NCI-H446 treated with DMSO at 0.1 percent for 48 hours (cell line): ENCODE measurements around the gene IGFBP6.
A peak's percentile ranks its signal among the peaks of the same experiment; 100 is the strongest.
"Not testable (repeated sequence)": the region's sequence is repeated elsewhere in the genome, so short reads cannot be mapped to it uniquely, and the experiment has no call there.

Experiments used
- DNase-seq: peaks from one replicate; lab custom pipeline; 2025; lab: John Stamatoyannopoulos, UW

The IGFBP6 gene

GRCh38 chr12:53096759-53097158 lies 708 bp upstream of the IGFBP6 start:
- no peak for DNase-seq

GRCh38 chr12:53097207-53097563 lies 282 bp upstream of the IGFBP6 start:
- no peak for DNase-seq

- DNase-seq: no peak
Measured at GRCh38 chr12:53098354-53098981, 1.0 kb downstream of the IGFBP6 start.

GRCh38 chr12:53099071-53099882 lies 1.8 kb downstream of the IGFBP6 start:
- DNase-seq: peak; percentile 40

GRCh38 chr12:53100466-53101151 lies 3.1 kb downstream of the IGFBP6 start:
- no peak for DNase-seq

- DNase-seq: no peak
Measured at GRCh38 chr12:53101266-53101665, 3.8 kb downstream of the IGFBP6 start.

- no peak for DNase-seq
Measured at GRCh38 chr12:53101931-53102781, 4.7 kb downstream of the IGFBP6 start.

GRCh38 chr12:53102883-53103807 lies 5.7 kb downstream of the IGFBP6 start, which contains the start of gene SOAT2:
TSS of gene SOAT2 (plus strand) at chr12:53103486. CDS start at chr12:53103578, 92 bp downstream.
- DNase-seq: no peak

GRCh38 chr12:53103860-53104305 lies 6.4 kb downstream of the IGFBP6 start:
- no peak for DNase-seq

GRCh38 chr12:53105256-53105655 lies 7.8 kb downstream of the IGFBP6 start:
- DNase-seq: no peak

GRCh38 chr12:53105712-53106439 lies 8.4 kb downstream of the IGFBP6 start:
- no peak for DNase-seq

GRCh38 chr12:53107122-53107521 lies 9.7 kb downstream of the IGFBP6 start:
- DNase-seq: no peak

GRCh38 chr12:53112431-53112830 lies 15.0 kb downstream of the IGFBP6 start:
- not testable (repeated sequence) for DNase-seq

GRCh38 chr12:53113136-53113705 lies 15.8 kb downstream of the IGFBP6 start:
- DNase-seq: no peak

- DNase-seq: no peak
Measured at GRCh38 chr12:53113951-53114350, 16.5 kb downstream of the IGFBP6 start.

GRCh38 chr12:53115112-53115890 lies 17.8 kb downstream of the IGFBP6 start:
- no peak for DNase-seq

- no peak for DNase-seq
Measured at GRCh38 chr12:53115891-53116648, 18.6 kb downstream of the IGFBP6 start.

GRCh38 chr12:53118751-53119300 lies 21.4 kb downstream of the IGFBP6 start:
- no peak for DNase-seq
